HG02970 (cell line): Measurements from ENCODE around the gene BPGM.
A peak's percentile ranks its signal among the peaks of the same experiment; 100 is the strongest.
"Not testable (repeated sequence)": the region's sequence is repeated elsewhere in the genome, so short reads cannot be mapped to it uniquely, and the experiment has no call there.

Experiments
- ATAC-seq: cut with Tn5 transposase; IDR thresholded peaks from one replicate; pipeline ENCODE4 v1.9.1; 2021; ENCODE audit warnings: mild to moderate bottlenecking, moderate library complexity, moderate number of reproducible peaks; ENCODE audit not compliant: unreplicated experiment, low FRiP score

BPGM gene

DNA sequence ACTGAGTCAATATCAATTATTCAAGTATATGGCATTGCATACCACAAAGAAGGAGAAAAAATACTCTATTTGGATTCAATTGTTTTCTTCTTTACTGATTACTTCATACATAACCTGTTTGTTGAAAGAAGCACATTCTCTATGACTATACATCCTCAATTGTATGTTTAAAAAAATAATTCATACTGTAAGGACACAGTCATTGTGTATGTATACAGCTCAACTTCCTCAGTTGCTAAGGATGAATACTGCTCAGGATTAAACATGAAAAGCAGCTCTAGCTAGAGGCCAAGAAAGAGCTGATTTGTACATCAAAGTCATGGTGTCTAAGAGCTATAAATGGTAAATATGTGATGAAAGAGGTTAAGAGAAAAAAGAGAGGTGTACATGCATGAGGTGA is 15.8 kb upstream of the BPGM start:
- ATAC-seq, result no peak

DNA sequence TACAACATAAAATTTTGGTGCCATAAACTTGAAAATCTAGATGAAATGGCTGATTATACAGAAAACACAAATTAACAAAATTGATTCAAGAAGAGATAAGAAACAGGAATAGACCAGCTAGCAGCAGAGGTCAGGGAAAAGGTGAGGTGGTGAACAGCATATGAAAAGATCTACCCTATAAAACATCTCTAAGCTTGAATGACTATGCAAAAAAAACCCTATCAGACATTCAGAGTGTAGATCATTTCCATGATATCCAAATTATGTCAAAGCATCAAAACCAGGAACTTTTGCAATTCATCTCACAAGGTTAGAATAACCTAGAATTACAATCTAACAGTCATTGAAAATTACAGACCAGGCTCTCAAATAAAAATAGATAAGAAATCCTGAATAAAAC is 14.6 kb upstream of the BPGM start:
- ATAC-seq, result no peak

DNA sequence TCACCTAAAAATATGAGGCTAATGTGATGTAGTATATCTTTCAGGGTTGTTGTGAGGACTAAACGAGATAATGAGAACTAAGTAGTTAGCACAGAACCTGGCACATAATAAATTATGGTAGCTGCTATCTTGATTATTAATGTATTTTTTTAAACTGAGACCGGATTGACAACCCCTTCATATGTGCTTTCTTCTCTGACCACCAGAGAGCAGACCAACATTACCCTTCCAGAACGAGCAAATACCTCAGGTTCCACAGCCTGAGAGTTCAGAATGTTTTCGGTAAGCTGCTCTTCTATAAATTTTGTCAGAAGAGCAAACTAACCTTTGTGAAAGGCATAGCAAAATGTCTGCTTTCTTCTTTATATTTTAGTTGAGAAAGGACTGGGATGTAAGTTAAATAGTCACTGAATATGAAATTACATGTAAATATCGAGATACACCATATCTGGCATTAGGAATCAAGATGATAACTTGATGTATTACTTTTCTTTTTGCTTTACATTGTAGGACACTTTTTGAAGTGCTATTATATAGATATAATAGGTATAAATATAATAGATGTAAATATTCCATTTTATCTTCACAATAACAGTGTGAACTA is 13.6 kb upstream of the BPGM start:
- ATAC-seq, result no peak

DNA sequence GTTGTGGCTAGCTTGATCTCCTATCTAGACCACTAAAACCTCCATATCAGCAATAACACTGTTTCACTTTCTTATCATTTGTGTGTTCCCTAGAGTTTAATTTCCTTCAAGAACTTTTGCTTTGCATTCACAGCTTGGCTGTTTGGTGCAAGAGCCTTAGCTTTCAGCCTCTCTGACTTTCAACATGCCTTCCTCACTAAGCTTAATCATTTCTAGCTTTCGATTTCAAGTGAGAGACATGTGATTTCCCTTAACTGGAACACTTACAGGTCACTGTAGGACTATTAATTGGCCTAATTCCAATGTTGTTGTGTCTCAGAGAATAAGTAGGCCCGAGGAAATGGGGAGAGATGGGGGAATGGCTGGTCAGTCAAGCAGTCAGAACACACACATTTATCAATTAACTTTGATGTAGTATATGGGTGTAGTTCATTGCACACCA is 10.6 kb upstream of the BPGM start:
- ATAC-seq, result peak; percentile 70

DNA sequence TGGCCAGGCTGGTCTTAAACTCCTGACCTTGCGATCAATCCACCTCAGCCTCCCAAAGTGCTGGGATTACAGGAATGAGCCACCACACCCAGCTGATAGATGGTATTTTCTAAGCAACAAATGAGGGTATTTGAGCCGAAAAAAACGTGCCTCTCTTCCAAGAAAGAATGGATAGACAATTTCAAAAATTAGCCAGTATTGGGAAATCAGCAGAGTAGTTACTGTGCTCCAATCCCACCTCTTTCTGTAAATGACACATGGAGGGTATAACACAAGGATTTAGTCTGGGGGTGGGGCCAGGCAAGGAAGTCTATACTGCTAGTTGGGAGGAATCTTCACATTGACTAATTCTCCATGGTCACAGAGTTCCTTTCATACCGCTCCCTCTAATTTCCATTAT is 9.2 kb upstream of the BPGM start:
- no peak for ATAC-seq

DNA sequence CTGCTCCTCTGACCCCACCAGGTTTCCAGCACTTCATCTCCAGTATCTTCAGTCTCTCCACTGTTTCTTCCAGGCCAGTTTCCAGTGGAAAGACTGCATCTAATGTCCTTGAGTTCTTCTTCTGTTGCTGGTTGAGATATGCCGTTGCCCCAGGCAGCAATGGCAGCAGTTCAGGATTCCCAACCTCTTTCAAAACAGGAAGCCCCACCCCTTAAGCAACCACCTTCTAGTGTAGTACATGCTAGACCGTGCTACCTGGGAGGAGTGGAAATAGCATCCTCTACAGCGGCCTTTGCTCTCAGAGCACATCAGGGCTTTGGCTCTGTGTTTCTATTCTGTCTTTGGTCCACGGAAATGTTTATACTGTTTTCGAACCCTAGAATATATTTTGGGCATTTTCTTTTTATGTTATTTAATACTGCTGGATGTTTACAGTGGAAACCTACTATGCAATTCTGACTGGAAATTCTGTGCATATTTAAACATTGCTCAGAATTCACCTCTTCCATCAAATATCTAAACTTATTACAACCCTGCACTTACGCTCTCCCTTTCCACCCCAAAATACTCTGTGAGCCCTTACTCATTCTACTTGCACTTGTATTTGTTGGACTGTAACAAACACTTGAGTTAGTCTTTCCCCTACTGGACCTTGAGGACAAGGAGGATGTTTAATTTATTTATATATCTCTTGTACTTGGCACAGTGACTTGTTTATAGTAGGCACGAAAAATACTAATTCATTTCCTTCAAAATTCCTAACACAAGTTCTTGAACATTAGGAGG is 8.5 kb upstream of the BPGM start:
- no peak for ATAC-seq

DNA sequence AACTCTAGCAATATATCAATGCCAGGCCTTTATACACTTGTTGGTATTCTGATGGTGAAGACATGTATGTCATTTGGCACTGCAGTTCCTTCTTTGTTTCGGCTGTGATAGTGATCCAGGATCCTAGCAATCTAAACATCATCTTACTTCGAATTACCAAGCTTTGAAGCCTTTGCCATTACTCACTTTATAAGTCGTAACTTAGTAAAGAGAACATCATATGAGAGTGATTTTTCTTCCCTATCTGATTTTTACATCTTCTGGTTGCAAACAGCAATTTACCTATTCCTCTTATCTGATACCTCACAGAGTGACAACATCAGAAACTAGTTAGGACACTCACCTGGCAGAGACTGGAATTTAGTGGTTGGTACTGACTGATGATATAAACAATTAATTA is 7.6 kb upstream of the BPGM start:
- ATAC-seq, result no peak

GRCh38 chr7:134639683-134640279 is 6.9 kb upstream of the BPGM start:
- ATAC-seq, result no peak

DNA sequence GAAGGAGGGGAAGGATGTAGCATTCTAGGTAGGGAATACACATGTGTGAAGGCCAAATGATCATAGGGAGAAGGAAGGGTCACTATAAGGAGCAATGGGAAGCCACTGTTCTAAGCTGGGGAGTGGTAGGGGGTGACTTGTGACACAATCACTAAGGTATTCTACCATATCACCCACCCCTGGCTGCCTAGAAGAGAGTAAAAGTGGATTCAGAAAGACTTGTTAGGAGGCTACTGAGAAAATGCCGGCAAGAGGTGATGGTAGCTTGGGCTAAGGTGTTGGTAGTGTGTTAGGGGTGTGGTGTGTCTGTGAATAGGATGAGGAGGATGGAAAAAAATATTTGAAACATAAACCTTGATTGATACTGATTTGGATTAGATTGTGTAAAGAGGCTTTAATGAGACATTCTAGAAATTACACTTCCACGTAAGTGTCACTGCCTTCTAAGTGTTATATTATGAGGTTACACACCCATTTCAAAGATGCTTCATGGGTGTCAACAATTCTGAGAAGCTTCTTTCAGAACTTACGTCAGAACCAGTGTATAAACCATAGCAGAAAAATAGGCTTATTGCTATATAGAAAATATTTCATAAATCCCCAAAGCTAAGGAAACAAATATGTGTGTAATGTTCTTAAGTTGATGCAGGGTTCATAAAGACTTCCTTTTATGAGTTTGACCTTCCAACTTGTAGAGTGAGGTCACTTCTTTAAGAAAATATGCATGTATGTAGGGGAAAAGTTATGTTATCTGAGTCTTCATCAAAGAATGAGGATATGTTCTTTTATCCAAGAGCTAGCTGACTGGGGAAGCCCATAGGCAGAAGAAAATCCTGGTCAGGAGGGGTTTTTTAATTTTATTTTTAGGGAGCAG is 5.6 kb upstream of the BPGM start:
- no peak for ATAC-seq

DNA sequence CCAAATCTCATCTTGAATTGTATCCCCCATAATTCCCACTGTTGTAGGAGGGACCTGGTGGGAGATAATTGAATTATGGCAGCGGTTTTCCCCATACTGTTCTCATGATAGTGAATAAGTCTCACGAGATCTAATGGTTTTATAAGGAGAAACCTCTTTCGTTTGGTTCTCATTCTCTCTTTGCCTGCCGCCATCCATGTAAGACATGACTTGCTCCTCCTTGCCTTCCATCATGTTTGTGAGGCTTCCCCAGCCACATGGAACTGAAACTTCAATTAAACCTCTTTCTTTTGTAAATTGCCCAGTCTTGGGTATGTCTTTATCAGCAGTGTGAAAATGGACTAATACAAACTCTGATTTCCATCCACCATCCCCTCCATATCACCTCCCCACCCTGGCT is 4.7 kb upstream of the BPGM start:
- not testable (repeated sequence) for ATAC-seq

DNA sequence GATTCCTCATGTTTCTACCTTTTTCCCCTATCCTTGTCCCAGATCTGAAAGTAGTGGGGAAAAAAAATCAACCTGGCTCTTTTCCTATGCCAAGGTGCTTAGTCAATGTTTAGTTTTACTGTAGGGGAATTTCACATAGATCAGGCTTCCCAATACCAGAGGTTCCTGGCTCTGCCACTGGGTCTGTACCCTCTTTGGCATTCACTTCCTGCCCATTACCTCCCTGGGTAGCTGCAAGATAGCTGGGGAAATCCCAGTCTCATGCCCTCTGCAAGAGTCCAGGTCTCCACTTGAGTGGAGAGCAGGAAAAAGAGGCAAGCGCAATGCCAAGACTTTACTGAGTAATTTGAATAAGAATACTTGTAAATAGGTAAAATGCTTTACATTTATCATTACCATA is 3.5 kb upstream of the BPGM start:
- ATAC-seq, result no peak

GRCh38 chr7:134645478-134645877 is 1.2 kb upstream of the BPGM start:
- ATAC-seq, result no peak

GRCh38 chr7:134645935-134646334 is 718 bp upstream of the BPGM start:
- ATAC-seq, result no peak

DNA sequence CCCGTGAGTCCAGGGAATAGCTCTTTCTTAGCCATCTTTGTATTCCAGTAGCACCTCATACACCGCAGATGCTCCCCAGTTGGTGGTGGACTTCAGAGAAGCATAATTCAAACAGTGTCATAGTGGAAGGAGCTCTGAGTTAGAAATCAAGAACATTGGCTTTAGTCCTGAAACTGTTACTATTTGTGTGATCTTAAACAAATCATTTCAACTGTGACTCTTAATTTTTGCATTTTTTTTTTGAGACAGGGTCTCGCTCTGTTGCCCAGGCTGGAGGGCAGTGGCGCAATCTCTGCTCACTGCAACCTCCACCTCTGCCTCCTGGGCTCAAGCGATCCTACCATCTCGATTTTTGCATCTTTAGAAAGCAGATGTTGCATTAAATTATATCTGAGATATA is 1.8 kb downstream of the BPGM start:
- no peak for ATAC-seq

GRCh38 chr7:134649226-134649775 is 2.6 kb downstream of the BPGM start:
- no peak for ATAC-seq

- ATAC-seq, result no peak
Measured at GRCh38 chr7:134651991-134652390, 5.3 kb downstream of the BPGM start.

DNA sequence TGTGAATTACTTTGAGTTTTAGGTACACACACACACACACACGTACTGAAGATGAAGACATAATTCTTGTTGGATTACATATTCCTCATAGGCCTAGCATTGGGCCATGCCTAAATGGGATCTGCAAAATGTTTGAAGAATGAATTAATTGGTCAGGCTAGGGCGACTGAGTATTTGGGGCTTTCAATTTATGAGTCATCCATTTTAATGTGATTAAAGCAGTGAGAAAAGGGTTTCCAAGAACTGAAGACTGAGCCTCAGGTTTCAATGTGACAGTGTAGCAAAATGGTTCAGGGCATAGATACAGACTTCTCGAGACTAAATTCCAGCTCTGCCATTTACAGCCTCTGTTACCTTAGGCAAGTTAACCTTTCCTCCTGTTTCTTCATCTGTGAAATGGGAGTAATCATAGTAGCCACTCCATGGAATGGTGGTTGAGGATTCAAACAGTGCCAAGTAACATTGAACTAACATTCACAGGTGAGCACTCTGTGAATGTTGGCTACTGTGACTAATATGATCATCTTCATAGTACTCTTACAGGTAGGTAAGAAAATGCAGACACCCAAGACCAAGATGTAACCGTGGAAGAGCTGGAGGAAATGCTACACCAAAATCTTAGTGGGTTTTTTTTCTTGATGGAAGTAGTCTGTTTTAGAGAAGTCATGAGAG is 7.6 kb downstream of the BPGM start:
- ATAC-seq, result no peak

- no peak for ATAC-seq
Measured at GRCh38 chr7:134657526-134657925, 10.9 kb downstream of the BPGM start.

DNA sequence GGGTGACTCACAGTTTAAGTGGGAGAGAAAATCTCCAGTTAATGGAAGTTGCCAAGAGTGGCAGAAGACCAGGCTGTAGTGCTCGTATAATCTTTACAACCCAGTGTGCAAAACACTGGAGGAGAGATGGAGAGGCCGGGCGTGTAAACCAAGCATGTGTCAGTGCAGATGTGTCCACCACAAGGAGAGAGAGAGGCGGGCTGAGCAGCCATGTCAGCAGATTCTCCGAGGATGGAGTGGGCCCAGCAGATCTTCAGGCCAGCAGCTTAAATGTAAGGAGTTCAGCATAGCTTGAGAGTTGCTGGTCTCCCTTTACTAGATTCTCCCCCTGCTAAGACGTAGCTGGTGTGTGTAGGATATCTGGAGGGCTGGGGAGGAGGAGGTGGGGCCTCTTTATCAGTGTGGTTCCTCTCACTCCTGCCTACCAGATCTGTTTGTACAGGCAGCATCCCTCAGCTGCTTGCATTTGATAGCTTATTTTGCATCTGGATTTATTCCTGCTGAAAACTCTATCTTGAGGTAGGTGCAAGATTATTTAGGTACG is 13.7 kb downstream of the BPGM start:
- no peak for ATAC-seq

- no peak for ATAC-seq
Measured at GRCh38 chr7:134660961-134661376, 14.3 kb downstream of the BPGM start.
